CD14-positive monocyte (primary cell): Measurements from ENCODE around the gene VPS8. TPM values are rescaled to one million over a fixed set of nuclear protein-coding genes. Genes with fewer than 3 reads are reported as not detected.

Experiments used
- DNase-seq, 3 donors: peaks; one replicate each; pipeline ENCODE4 v3.0.0-alpha.2; 2011 to 2022
- H2AFZ ChIP-seq: 2 replicates; pipeline ENCODE4 v1.6.0; 2012; ENCODE audit warnings: mild to moderate bottlenecking, low read depth, low read length, inconsistent platforms; ENCODE audit not compliant: insufficient read depth, poor library complexity, severe bottlenecking
- H3K27ac ChIP-seq, 2 donors: 1 replicate in 1 of 2; 2 replicates in 1 of 2; pipeline ENCODE4 v1.5.1; 2012 to 2013; ENCODE audit warnings: low read length in 2 of 2, control low read depth in 1 of 2, inconsistent platforms in 1 of 2, low read depth in 1 of 2, mild to moderate bottlenecking in 1 of 2
- H3K27me3 ChIP-seq, 2 donors: one replicate each; pipeline versions ENCODE4 v1.6.0 to v1.6.1; 2011 to 2013; ENCODE audit warnings: low read length in 2 of 2; ENCODE audit not compliant: control insufficient read depth in 2 of 2, insufficient read depth in 2 of 2
- H3K36me3 ChIP-seq, 2 donors: replicated peaks in 1 of 2; 1 replicate in 1 of 2; 2 replicates in 1 of 2; pipeline versions ENCODE4 v1.5.1 to v1.6.1; 2012 to 2013; ENCODE audit warnings: low read length in 2 of 2, control low read depth in 1 of 2, inconsistent platforms in 1 of 2, mild to moderate bottlenecking in 1 of 2; ENCODE audit not compliant: insufficient read depth in 2 of 2, control insufficient read depth in 1 of 2
- H3K4me1 ChIP-seq, 2 donors: 1 replicate in 1 of 2; 2 replicates in 1 of 2; pipeline versions ENCODE4 v1.5.1 to v1.6.1; 2012 to 2013; ENCODE audit warnings: low read length in 2 of 2, control low read depth in 1 of 2, inconsistent platforms in 1 of 2, mild to moderate bottlenecking in 1 of 2, moderate library complexity in 1 of 2; ENCODE audit not compliant: insufficient read depth in 2 of 2, control insufficient read depth in 1 of 2
- H3K4me2 ChIP-seq: replicated peaks from 2 replicates; pipeline ENCODE3; 2012; ENCODE audit warnings: low read length, moderate library complexity, mild to moderate bottlenecking; ENCODE audit not compliant: poor library complexity, severe bottlenecking; ENCODE audit errors: extremely low read depth
- H3K4me3 ChIP-seq, 3 experiments: fragments of 200-600 bp in 1 of 3; sonication (generic) in 1 of 3; replicated peaks in 1 of 3; 1 replicate in 2 of 3; 2 replicates in 1 of 3; pipeline ENCODE4 v1.5.1; 2011 to 2013; ENCODE audit warnings: low read length in 3 of 3, mild to moderate bottlenecking in 3 of 3, control low read depth in 2 of 3, low read depth in 2 of 3, inconsistent platforms in 1 of 3, moderate library complexity in 1 of 3
- H3K79me2 ChIP-seq: 2 replicates; pipeline ENCODE4 v1.6.0; 2012; ENCODE audit warnings: mild to moderate bottlenecking, control low read depth, inconsistent platforms, low read length, moderate library complexity; ENCODE audit not compliant: insufficient read depth
- H3K9ac ChIP-seq: 2 replicates; pipeline ENCODE4 v1.6.0; 2017; ENCODE audit warnings: low read length, mild to moderate bottlenecking; ENCODE audit not compliant: insufficient read depth, poor library complexity, severe bottlenecking
- H3K9me3 ChIP-seq, 2 donors: replicated peaks in 1 of 2; 1 replicate in 1 of 2; 2 replicates in 1 of 2; pipeline versions ENCODE4 v1.5.1 to v1.6.1; 2012 to 2013; ENCODE audit warnings: low read length in 2 of 2, control low read depth in 1 of 2; ENCODE audit not compliant: control insufficient read depth in 1 of 2, insufficient read depth in 1 of 2
- H4K20me1 ChIP-seq: 2 replicates; pipeline ENCODE4 v1.6.0; 2012; ENCODE audit warnings: mild to moderate bottlenecking, low read length, control low read depth, moderate library complexity; ENCODE audit not compliant: insufficient read depth
- H3K27ac Mint-ChIP-seq, 7 donors: one replicate each; pipeline ENCODE4 v1.8.0; 2020; ENCODE audit warnings: mild to moderate bottlenecking in 7 of 7, mixed read lengths in 7 of 7, moderate library complexity in 6 of 7, inconsistent platforms in 2 of 7
- H3K27me3 Mint-ChIP-seq, 3 donors: one replicate each; pipeline ENCODE4 v1.8.0; 2021 to 2022; ENCODE audit warnings: low read depth in 3 of 3, mild to moderate bottlenecking in 3 of 3, mixed read lengths in 3 of 3, moderate library complexity in 3 of 3, inconsistent platforms in 1 of 3
- H3K36me3 Mint-ChIP-seq, 2 donors: one replicate each; pipeline ENCODE4 v1.8.0; 2020; ENCODE audit warnings: mixed read lengths in 2 of 2, inconsistent platforms in 1 of 2, mild to moderate bottlenecking in 1 of 2
- H3K4me1 Mint-ChIP-seq: one replicate; pipeline ENCODE4 v1.8.0; 2020; ENCODE audit warnings: mild to moderate bottlenecking, mixed read lengths
- H3K4me3 Mint-ChIP-seq, 2 donors: one replicate each; pipeline ENCODE4 v1.8.0; 2020; ENCODE audit warnings: mild to moderate bottlenecking in 2 of 2, mixed read lengths in 2 of 2, moderate library complexity in 1 of 2
- H3K9me3 Mint-ChIP-seq, 7 donors: one replicate each; pipeline ENCODE4 v1.8.0; 2020 to 2022; ENCODE audit warnings: mixed read lengths in 7 of 7, mild to moderate bottlenecking in 6 of 7, moderate library complexity in 6 of 7, inconsistent platforms in 2 of 7
- CTCF ChIP-seq: fragments of 200-600 bp; IDR thresholded peaks from one replicate; pipeline ENCODE4 v1.8.0; 2022; ENCODE audit warnings: antibody characterized with exemption, mild to moderate bottlenecking
- WGBS: methylation state at CpG from one replicate; pipeline ENCODE4 v1.1.5; 2013; ENCODE audit warnings: missing lambda C conversion rate; ENCODE audit not compliant: insufficient coverage; 5-methylcytosine and 5-hydroxymethylcytosine counted together
- intact Hi-C, 2 donors: fragments of 100-400 bp; cut with micrococcal nuclease; formaldehyde crosslinking; loops; one replicate each; pipeline versions ENCODE4 v1.15.0 to v1.15.1; 2023
- polyA plus RNA-seq, 3 donors: library from polyadenylated mRNA; depleted of rRNA in 1 of 3; unstranded in 2 of 3; stranded (reverse) in 1 of 3; fragments of 300-500 nt in 2 of 3; fragments of >200 nt in 1 of 3; fragmentation: Illumina TruSeq in 2 of 3; gene quantifications; 1 replicate in 2 of 3; 2 replicates in 1 of 3; pipeline ENCODE4 v1.2.3, GENCODE V29; 2012 to 2021

VPS8 gene
- polyA plus RNA-seq, 3 donors: 22.0 to 42.3 (median 29.2) TPM

- no peak for DNase-seq
- Histone ChIP-seq H3K27ac (no peak overlapping the region), H2AFZ (no peak overlapping the region), H3K4me2 (no peak overlapping the region), H3K27me3 (no peaks in the 10 kb centered on the region), H4K20me1 (no peaks in the 10 kb centered on the region), H3K9me3 (peaks cover 14 to 27% of the 10 kb centered on the region in 2 donors), H3K79me2 (no peaks in the 10 kb centered on the region), H3K4me3 (no peak overlapping the region), H3K36me3 (peaks cover 20 to 37% of the 10 kb centered on the region in 2 donors), H3K9ac (no peak overlapping the region), H3K4me1 (peaks cover 4 to 21% of the 10 kb centered on the region in 2 donors)
- TF ChIP-seq CTCF: no peak
- Mint-ChIP-seq H3K4me1 (peaks cover 23% of the 10 kb centered on the region), H3K27ac (no peak overlapping the region), H3K36me3 (peaks cover 38 to 48% of the 10 kb centered on the region in 2 donors), H3K4me3 (no peak overlapping the region), H3K27me3 (peaks cover 0 to 1% (median 0%) of the 10 kb centered on the region in 3 donors), H3K9me3 (peaks cover 24 to 62% (median 35%) of the 10 kb centered on the region in 7 donors)
- intact Hi-C loops: no loop called here
- no CpG with 5 or more reads among the region's 2 CpGs for WGBS
Measured at GRCh38 chr3:185056908-185057307, 244.9 kb downstream of the VPS8 start.

GRCh38 chr3:185057829-185058228 lies 245.9 kb downstream of the VPS8 start:
- Mint-ChIP-seq H3K36me3 (peaks cover 29 to 39% of the 10 kb centered on the region in 2 donors), H3K4me1 (peaks cover 23% of the 10 kb centered on the region), H3K27me3 (peaks cover 0 to 1% (median 0%) of the 10 kb centered on the region in 3 donors), H3K9me3 (peaks cover 24 to 66% (median 35%) of the 10 kb centered on the region in 7 donors), H3K4me3 (no peak overlapping the region), H3K27ac (no peak overlapping the region)
- no CpG with 5 or more reads among the region's 1 CpG for WGBS
- H3K4me3 ChIP-seq: no peak overlapping the region
- H3K79me2 ChIP-seq: no peaks in the 10 kb centered on the region
- no peaks in the 10 kb centered on the region for H3K27me3 ChIP-seq
- no peak overlapping the region for H3K27ac ChIP-seq
- no peak overlapping the region for H2AFZ ChIP-seq
- no peak overlapping the region for H3K4me2 ChIP-seq
- H3K36me3 ChIP-seq: peaks cover 10 to 28% of the 10 kb centered on the region in 2 donors
- peaks cover 4 to 21% of the 10 kb centered on the region in 2 donors for H3K4me1 ChIP-seq
- intact Hi-C loops: no loop called here
- H4K20me1 ChIP-seq: no peaks in the 10 kb centered on the region
- no peak for TF ChIP-seq CTCF
- peaks cover 14 to 27% of the 10 kb centered on the region in 2 donors for H3K9me3 ChIP-seq
- no peak for DNase-seq
- H3K9ac ChIP-seq: no peak overlapping the region
